Activated gamma-delta T cell treated with anti-CD3 and anti-CD28 coated beads, Interleukin-2, amount 50 U/mL, for 16 hours (primary cell): ENCODE results near the gene HIRA.

Experiments
- DNase-seq: peaks from one replicate; pipeline ENCODE4 v3.0.0-alpha.2; 2020; ENCODE audit warnings: low read depth

The HIRA gene

DNA sequence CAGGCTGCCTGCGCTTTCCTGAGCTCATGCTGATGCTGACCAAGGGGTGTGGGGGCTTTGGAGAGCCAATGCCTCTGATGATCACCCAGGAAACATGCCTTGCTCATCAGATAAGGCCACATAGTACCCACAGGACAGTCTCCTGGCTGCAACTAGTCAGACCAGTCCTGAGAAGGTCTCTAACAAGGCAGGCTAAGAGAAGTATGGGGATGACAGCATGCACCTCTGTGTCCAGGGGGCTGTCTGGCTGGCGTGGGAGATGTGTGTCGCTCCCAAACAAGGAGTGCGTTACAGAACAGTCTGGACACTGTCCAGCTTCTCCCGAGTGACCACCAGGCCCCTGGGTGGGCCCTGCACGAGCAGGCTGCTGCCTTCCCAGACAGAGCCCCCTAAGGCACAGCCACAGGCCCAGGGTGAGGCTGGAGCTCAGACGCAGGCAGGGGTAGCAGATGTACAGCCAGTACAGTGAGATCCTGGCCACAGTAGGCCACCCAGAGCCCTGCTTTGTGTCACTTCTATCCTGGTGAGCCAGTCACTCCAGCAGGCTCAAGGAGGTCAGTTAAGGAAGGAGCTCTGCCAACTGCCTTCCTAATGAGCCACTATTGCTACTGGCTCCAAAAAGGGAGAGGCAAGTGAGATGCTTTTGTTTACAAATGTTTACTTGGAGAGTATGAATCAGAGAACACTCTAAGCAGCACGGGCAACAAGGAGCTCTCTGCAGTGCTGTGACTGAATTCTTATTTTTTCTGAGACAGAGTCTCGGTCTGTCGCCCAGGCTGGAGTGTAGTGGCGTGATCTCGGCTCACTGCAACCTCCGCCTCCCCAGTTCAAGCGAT lies 74.0 kb downstream of the HIRA start:
- no peak for DNase-seq

DNA sequence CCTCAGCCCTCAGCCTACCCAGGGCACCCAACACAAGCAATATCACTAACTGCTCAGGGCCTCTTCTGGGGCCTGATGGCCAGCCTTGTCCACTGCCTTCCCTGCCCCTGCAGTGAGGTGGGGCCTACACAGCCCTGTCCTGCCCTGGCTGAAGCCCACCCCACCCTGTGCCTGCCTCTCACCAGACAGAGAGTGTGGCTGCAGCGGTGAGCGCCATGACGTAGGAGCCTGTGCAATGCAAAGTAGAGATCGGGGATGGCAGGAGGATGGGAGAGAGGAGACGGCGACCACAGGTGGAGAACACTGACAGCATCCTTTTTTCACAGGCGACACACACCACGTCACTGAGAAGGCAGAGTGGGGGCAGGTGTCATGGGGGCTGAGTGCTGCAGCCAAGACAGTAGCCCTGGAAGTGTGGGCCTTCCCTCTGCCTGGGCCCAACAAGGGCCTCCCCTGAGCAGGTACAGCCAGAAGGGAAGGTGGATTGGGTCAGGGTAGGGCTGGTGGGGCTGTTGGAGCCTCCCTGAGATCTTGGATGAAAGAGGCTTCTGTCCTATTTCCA lies 74.7 kb downstream of the HIRA start:
- DNase-seq, result no peak

- no peak for DNase-seq
Observed at GRCh38 chr22:19355413-19356157, 75.9 kb downstream of the HIRA start.

GRCh38 chr22:19354201-19354600 lies 77.3 kb downstream of the HIRA start:
- no peak for DNase-seq

- DNase-seq, result no peak
Observed at GRCh38 chr22:19353363-19354131, 78.0 kb downstream of the HIRA start.

DNA sequence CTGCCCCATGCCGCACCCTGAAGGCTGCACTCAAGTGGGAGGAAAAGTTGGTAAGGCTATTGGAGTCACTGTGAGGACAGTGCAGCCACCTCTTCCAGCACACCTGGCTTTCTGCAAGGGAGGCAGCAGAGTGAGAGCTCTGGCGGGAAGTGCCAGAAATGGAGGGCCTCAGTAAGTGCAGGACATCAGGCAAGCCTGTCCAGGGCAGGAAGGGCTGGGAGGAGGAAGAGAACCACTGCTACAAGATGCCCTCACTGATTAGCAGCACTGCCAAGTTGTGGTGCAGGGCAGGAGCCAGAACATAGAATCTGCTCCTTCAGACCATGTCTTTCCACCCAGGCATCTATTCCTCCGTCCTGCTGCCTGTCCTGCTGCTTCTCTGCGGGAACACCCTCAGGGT lies 78.8 kb downstream of the HIRA start:
- DNase-seq, result no peak

GRCh38 chr22:19352217-19352616 lies 79.3 kb downstream of the HIRA start:
- no peak for DNase-seq

DNA sequence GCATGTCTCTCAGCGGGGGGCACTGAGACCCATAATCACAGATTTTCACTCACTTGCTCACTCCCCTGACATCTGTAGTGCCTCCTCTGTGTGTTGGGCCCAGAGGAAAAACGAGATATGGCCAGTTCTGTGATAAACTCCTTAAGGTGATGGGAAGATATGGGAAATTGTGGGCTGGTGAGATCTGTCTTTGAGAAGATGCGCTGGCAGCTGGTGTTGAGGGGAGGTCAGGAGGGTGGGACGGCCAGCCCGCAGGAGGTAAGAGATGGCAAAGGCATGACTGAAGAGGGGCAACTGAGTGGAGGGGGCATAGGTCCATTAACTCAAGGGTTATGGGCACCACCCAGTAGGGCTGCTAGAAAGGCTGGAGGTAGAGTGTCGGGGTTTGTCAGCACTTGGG lies 79.9 kb downstream of the HIRA start:
- no peak for DNase-seq

DNA sequence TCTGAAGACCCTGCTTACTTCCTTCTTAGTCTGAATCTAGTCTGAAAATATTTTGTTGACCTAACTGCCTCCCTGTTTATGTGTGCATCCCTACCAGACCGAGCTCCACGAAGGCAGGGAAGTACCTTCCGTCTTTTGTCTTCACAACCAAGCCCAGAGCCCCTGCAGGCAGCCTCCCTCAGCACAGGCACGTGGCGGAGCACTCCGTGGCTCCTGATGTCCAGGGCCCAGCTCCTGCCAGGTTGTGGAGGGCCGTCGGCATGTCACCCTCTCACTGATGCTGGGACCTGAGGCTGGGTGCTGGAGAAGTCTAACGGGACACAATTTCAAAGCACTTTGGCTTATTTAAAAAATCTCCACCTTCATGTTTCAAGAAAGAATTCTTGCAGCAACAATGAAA lies 80.6 kb downstream of the HIRA start:
- no peak for DNase-seq

GRCh38 chr22:19350476-19350859 lies 81.1 kb downstream of the HIRA start:
- no peak for DNase-seq

DNA sequence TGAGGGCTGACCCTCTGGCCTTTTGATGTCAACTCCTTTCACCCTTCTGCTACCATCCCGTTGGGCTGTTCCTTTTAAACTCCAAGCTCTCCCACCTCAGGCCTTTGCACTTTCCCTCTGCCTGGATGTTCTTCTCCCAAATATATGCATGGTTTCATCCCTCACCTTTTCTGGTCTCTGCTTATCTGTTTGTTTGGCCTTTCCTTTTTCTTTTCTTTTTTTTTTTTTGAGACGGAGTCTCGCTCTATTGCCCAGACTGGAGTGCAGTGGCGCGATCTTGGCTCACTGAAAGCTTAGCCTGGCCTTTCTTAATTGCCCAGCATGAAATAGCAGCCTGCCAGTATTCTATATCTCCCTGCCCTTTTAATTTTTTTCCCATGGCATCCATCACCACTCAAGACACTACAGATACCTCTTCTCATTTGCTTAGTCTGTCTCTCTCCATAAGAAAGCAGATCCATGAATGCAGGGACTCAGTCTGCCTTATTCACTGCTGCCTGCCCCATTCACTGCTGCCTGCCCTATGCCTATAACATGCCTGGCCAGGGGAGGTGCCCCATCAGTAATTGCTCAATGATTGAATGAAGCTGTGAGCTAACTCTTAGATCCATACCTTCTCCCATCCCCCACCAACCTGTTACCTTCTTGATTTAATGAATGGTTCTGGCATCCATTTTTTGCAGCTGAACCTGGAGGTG lies 81.6 kb downstream of the HIRA start:
- no peak for DNase-seq

GRCh38 chr22:19346677-19347265 lies 84.8 kb downstream of the HIRA start:
- DNase-seq, result no peak

- no peak for DNase-seq
Observed at GRCh38 chr22:19344420-19344819, 87.1 kb downstream of the HIRA start.

GRCh38 chr22:19343470-19343869 lies 88.1 kb downstream of the HIRA start:
- DNase-seq, result no peak

- DNase-seq, result no peak
Observed at GRCh38 chr22:19341500-19341899, 90.0 kb downstream of the HIRA start.

DNA sequence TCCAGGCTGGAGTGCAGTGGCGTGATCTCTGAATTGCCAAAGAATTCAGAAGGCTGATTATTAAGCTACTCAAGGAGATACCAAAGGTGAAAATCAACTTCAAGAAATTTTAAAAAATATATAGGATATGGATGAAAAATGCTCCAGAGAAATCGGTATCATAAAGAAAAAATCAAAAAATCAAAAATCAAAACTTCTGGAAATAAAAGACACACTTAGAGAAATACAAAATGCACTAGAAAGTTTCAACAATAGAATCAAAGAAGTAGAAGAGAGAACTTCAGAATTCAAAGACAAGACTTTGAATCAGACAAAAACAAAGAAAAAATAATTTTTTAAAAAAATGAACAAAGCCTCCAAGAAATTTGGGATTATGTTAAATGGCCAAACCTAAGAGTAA lies 94.4 kb downstream of the HIRA start:
- DNase-seq, result no peak

DNA sequence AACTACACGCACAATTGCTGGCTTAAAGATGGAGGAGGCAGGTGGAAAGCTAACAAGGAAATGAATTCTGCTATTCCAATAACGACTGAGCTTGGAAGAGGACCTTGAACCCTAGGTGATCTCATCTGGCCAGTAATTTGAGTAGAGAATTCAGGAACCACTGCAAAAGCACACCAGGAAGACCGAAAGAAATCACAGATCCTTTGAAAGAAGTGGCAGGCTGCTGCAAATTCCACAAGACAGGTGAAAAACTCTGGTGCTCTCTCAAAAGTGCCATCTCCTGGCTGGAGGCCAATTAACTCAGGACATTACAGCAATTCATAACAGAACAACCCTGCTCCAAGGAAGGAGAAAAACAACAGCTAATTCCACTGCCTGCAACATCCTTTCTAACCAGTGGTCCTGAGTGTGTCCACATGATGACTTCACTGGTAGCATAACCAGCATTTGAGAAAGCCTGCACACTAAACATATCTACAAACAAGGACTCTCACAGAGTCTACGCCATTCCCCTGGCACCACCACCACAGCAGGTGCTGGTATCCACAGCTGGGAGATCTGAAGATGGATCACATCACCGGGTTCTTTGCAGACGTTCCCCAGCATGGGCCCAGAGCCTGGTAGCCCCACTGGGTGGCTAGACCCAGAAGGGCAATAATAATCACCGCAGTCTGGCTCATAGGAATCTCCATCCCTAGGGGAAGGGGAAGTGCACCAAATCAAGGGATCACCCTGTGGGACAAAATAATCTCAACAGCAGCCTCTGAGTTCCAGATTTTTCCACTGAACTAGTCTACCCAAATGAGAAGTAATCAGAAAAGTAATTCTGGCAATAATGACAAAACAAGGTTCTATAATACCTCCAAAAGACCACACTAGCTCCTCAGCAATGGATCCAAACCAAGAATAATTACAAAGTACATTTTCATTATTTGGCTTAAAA lies 95.1 kb downstream of the HIRA start:
- DNase-seq, result no peak

DNA sequence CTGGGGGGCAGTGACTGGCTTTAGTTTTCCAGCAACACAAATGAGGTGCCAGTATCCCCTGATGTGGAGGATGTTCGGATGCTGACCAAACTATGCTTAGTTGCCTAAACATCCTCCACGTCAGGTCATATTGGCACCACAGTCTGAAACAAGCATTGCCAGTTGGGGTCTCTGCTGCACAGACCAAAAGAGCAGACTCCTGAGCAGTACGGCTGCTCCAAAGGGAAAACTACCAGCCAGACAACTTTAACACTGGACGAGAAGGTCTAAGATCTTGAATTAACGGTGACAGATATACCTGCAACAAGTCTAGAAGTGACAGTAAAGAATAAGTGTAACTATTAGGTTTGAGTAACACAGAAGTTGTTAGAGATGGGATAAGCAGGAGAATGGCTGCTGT lies 99.6 kb downstream of the HIRA start:
- DNase-seq, result no peak

GRCh38 chr22:19331474-19331873 lies 100.1 kb downstream of the HIRA start:
- DNase-seq, result no peak

- no peak for DNase-seq
Observed at GRCh38 chr22:19330865-19331418, 100.6 kb downstream of the HIRA start.
